Mesendoderm (in vitro differentiated cells): Measurements from ENCODE around the gene SH3RF1.

Source experiments
- DNase-seq: peaks from one replicate; pipeline ENCODE4 v3.0.0; 2013
- H2AK5ac ChIP-seq: 2 replicates; pipeline ENCODE4 v1.6.1; 2013; ENCODE audit warnings: low read length, inconsistent platforms
- H2BK120ac ChIP-seq: 2 replicates; pipeline ENCODE4 v1.6.1; 2013; ENCODE audit warnings: low read depth, mild to moderate bottlenecking, low read length, moderate library complexity, mixed read lengths
- H2BK15ac ChIP-seq: replicated peaks from 2 replicates; pipeline ENCODE4 v1.6.1; 2013; ENCODE audit warnings: low read depth, mild to moderate bottlenecking, moderate library complexity
- H2BK5ac ChIP-seq: 2 replicates; pipeline ENCODE4 v1.6.1; 2013; ENCODE audit warnings: low read length, inconsistent platforms
- H3K18ac ChIP-seq: 2 replicates; pipeline ENCODE4 v1.6.1; 2013; ENCODE audit warnings: mild to moderate bottlenecking, low read length, mixed read lengths
- H3K23ac ChIP-seq: one replicate; pipeline ENCODE4 v1.6.1; 2013; ENCODE audit warnings: low read length
- H3K27ac ChIP-seq: 2 replicates; pipeline ENCODE4 v1.5.1; 2013; ENCODE audit warnings: low read depth, mild to moderate bottlenecking, inconsistent platforms, low read length, moderate library complexity
- H3K27me3 ChIP-seq: 2 replicates; pipeline ENCODE4 v1.6.1; 2013; ENCODE audit warnings: low read length, control low read depth, mild to moderate bottlenecking, inconsistent platforms; ENCODE audit not compliant: insufficient read depth, poor library complexity
- H3K36me3 ChIP-seq: 2 replicates; pipeline ENCODE4 v1.6.1; 2013; ENCODE audit warnings: low read length, inconsistent platforms; ENCODE audit not compliant: control insufficient read depth, insufficient read depth
- H3K4ac ChIP-seq: one replicate; pipeline ENCODE4 v1.6.1; 2013; ENCODE audit warnings: low read depth, mild to moderate bottlenecking, low read length, moderate library complexity
- H3K4me1 ChIP-seq: 2 replicates; pipeline ENCODE4 v1.6.1; 2013; ENCODE audit warnings: low read depth, low read length, inconsistent platforms; ENCODE audit not compliant: control insufficient read depth
- H3K4me2 ChIP-seq: 2 replicates; pipeline ENCODE4 v1.6.1; 2013; ENCODE audit warnings: low read length
- H3K4me3 ChIP-seq: 2 replicates; pipeline ENCODE4 v1.5.1; 2013; ENCODE audit warnings: mild to moderate bottlenecking, low read length
- H3K56ac ChIP-seq: one replicate; pipeline ENCODE4 v1.6.1; 2013; ENCODE audit warnings: low read length
- H3K79me1 ChIP-seq: 2 replicates; pipeline ENCODE4 v1.6.1; 2013; ENCODE audit warnings: low read length, inconsistent platforms
- H3K79me2 ChIP-seq: 2 replicates; pipeline ENCODE4 v1.6.1; 2013; ENCODE audit warnings: mild to moderate bottlenecking, low read length; ENCODE audit not compliant: control insufficient read depth, insufficient read depth
- H3K9ac ChIP-seq: 2 replicates; pipeline ENCODE4 v1.6.1; 2013; ENCODE audit warnings: low read length, inconsistent platforms
- H4K5ac ChIP-seq: one replicate; pipeline ENCODE4 v1.6.1; 2013; ENCODE audit warnings: low read length
- H4K8ac ChIP-seq: one replicate; pipeline ENCODE4 v1.6.1; 2013; ENCODE audit warnings: low read depth, mild to moderate bottlenecking, control low read depth, low read length, moderate library complexity
- WGBS: extraction: QIAGEN DNeasy Blood & Tissue Kit; methylation state at CpG from one replicate; pipeline ENCODE4 v1.1.7; 2013; ENCODE audit warnings: low lambda C conversion rate, missing lambda C conversion rate; ENCODE audit not compliant: insufficient coverage; ENCODE audit errors: extremely low coverage; 5-methylcytosine and 5-hydroxymethylcytosine counted together

The SH3RF1 gene

DNA sequence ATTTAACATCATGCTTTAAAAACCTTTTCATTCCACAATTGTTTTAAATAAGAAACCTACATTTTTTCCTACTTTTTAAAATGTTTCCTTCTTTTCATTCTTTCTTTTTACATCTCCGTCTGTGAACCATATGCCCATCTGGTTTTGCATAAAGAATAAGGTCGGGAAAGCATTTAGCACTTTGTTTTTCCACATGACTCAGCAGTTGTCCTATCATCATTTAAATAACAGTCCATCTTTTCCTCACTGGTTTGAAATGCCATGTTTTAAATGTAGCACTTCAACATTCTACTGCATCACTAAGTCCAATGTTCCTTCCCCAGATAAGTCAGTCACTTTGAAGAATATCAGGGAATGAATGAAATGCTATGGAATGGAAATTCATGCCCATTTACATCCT, 128.4 kb downstream of the SH3RF1 start:
- no peak for DNase-seq
- H3K79me2 ChIP-seq, result no peaks in the 10 kb centered on the region
- no peak overlapping the region for H4K5ac ChIP-seq
- no peaks in the 10 kb centered on the region for H3K36me3 ChIP-seq
- H2BK15ac ChIP-seq, result no peak overlapping the region
- no peak overlapping the region for H3K9ac ChIP-seq
- no peak overlapping the region for H3K23ac ChIP-seq
- H3K27ac ChIP-seq, result no peak overlapping the region
- H2BK5ac ChIP-seq, result no peak overlapping the region
- no peak overlapping the region for H3K4me2 ChIP-seq
- no peaks in the 10 kb centered on the region for H3K4me1 ChIP-seq
- H2AK5ac ChIP-seq, result no peak overlapping the region
- no peaks in the 10 kb centered on the region for H3K79me1 ChIP-seq
- H3K4me3 ChIP-seq, result no peak overlapping the region
- H3K27me3 ChIP-seq, result no peaks in the 10 kb centered on the region
- H3K56ac ChIP-seq, result no peak overlapping the region
- no peak overlapping the region for H3K18ac ChIP-seq
- H3K4ac ChIP-seq, result no peak overlapping the region
- no peak overlapping the region for H4K8ac ChIP-seq
- no CpG with 5 or more reads among the region's 2 CpGs for WGBS
- H2BK120ac ChIP-seq, result no peak overlapping the region

DNA sequence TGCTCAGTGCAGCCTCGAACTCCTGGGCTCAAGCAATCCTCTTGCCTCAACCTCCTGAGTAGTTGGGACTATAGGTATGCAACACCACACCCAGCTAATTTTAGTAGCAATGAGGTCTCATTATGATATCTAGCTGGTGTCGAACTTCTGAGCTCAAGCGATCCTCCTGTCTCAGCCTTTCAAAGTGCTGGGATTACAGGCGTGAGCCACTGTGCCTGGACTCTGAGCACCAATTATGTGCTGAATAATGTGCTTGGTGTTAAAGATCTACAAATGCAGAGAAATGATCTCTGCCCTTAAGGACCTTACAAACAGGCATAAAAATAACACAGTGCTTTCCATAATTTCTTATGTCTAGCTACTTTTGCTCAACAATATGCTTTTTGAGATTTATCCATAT, 131.7 kb downstream of the SH3RF1 start:
- Histone ChIP-seq H3K4me1 (no peaks in the 10 kb centered on the region), H3K27me3 (no peaks in the 10 kb centered on the region), H3K27ac (no peak overlapping the region), H2BK5ac (no peak overlapping the region), H3K56ac (no peak overlapping the region), H3K36me3 (peaks cover 5% of the 10 kb centered on the region), H3K79me1 (no peaks in the 10 kb centered on the region), H3K79me2 (no peaks in the 10 kb centered on the region), H4K8ac (no peak overlapping the region), H2BK120ac (no peak overlapping the region), H2BK15ac (no peak overlapping the region), H3K4me2 (no peak overlapping the region), H3K23ac (no peak overlapping the region), H3K9ac (no peak overlapping the region), H2AK5ac (no peak overlapping the region), H3K4me3 (no peak overlapping the region), H3K4ac (no peak overlapping the region), H3K18ac (no peak overlapping the region), H4K5ac (no peak overlapping the region)
- no peak for DNase-seq
- no CpG with 5 or more reads among the region's 4 CpGs for WGBS

DNA sequence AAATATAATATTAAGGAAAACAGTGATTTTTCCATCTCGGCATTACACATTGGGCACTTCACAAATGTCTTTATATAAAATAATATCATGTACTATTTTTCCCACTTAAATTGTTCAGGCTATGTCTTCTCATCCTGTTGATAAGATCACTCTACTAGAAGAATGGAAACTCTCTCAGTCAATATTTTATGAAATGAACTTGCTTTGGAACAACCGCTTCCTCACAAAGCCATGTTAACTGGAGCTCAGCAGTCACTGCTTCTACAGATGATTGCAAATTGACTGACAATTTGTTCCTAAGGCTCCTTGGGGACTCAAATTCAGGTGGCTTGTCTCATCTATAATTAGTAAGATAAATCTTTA, 133.2 kb downstream of the SH3RF1 start:
- H3K27ac ChIP-seq, result no peak overlapping the region
- peaks cover 5% of the 10 kb centered on the region for H3K36me3 ChIP-seq
- H3K4ac ChIP-seq, result no peak overlapping the region
- H3K9ac ChIP-seq, result no peak overlapping the region
- no peak overlapping the region for H2BK15ac ChIP-seq
- no peak overlapping the region for H3K18ac ChIP-seq
- no peak overlapping the region for H3K4me2 ChIP-seq
- no peak overlapping the region for H4K5ac ChIP-seq
- no peak overlapping the region for H3K56ac ChIP-seq
- H3K4me1 ChIP-seq, result no peaks in the 10 kb centered on the region
- H3K4me3 ChIP-seq, result no peak overlapping the region
- H4K8ac ChIP-seq, result no peak overlapping the region
- WGBS, result no CpG with 5 or more reads among the region's 2 CpGs
- no peak overlapping the region for H2BK5ac ChIP-seq
- no peaks in the 10 kb centered on the region for H3K27me3 ChIP-seq
- no peaks in the 10 kb centered on the region for H3K79me1 ChIP-seq
- DNase-seq, result no peak
- H2AK5ac ChIP-seq, result no peak overlapping the region
- H3K79me2 ChIP-seq, result no peaks in the 10 kb centered on the region
- no peak overlapping the region for H3K23ac ChIP-seq
- H2BK120ac ChIP-seq, result no peak overlapping the region

DNA sequence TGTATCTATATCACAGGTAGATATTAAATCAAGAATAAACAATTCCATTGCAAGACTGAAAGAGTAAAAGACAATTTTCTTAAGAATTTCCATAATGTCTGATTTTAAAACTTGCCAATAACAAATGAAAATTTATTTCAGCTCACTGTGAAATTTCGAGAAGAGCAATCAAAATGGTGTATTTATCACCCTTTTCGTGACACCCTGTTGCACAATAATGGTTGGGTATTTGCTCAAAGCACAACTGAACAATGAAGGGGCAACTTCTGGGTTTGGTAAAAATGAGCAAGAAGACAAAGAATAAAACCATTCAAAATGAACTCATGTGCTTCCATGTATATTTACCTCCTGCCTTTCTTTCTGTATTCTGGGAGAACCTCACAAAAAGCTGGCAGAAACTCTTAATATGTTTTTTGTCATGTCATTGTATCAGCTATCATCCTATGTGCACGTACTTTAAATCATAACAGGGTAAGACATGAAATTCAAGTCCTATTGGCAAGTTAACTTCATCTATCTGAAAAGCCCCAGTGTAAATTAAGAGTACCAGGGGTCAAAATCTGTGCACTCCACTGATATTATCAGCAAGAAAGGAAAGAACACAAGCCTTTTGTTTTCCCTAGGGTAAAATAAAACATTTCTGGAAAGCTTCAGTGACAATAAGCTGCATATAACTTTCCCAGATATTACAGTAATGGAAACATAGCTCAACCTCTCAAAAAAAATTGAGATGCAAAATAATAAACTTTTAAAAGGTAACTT, 133.8 kb downstream of the SH3RF1 start:
- no peak overlapping the region for H3K9ac ChIP-seq
- H3K23ac ChIP-seq, result no peak overlapping the region
- H3K27ac ChIP-seq, result no peak overlapping the region
- H3K4ac ChIP-seq, result no peak overlapping the region
- no peak for DNase-seq
- no peak overlapping the region for H3K4me2 ChIP-seq
- H4K8ac ChIP-seq, result no peak overlapping the region
- no peak overlapping the region for H2BK5ac ChIP-seq
- H3K18ac ChIP-seq, result no peak overlapping the region
- no peaks in the 10 kb centered on the region for H3K4me1 ChIP-seq
- no peak overlapping the region for H2BK120ac ChIP-seq
- no peaks in the 10 kb centered on the region for H3K79me2 ChIP-seq
- H3K56ac ChIP-seq, result no peak overlapping the region
- H3K79me1 ChIP-seq, result no peaks in the 10 kb centered on the region
- no peak overlapping the region for H2AK5ac ChIP-seq
- H3K27me3 ChIP-seq, result no peaks in the 10 kb centered on the region
- WGBS, result no CpG with 5 or more reads among the region's 3 CpGs
- H3K36me3 ChIP-seq, result peaks cover 6% of the 10 kb centered on the region
- H3K4me3 ChIP-seq, result no peak overlapping the region
- no peak overlapping the region for H2BK15ac ChIP-seq
- no peak overlapping the region for H4K5ac ChIP-seq

DNA sequence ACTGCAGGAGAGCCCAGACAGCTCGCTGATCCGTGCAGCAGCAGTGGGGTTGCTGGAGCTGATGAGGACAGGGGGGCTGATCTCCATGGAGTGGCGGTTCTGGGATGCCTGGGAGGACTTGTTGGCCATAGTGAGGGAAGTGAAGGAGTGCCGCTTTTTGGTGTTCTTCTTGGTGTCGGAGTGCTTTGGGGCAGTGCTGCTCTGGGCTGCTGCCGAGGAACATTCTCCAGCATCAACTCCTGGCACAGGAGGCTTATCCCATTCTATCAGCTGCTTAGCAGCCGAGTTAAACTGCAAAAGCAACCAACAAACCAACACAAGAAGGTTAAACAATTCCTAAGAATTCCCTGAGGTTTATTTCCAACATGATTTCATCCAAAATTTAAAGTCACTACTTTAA, 134.4 kb downstream of the SH3RF1 start:
- Histone ChIP-seq H2BK5ac (no peak overlapping the region), H3K23ac (no peak overlapping the region), H3K18ac (no peak overlapping the region), H3K4me2 (no peak overlapping the region), H4K8ac (no peak overlapping the region), H2BK15ac (no peak overlapping the region), H3K9ac (no peak overlapping the region), H3K4me1 (no peaks in the 10 kb centered on the region), H3K27me3 (no peaks in the 10 kb centered on the region), H3K36me3 (peaks cover 6% of the 10 kb centered on the region), H3K79me2 (no peaks in the 10 kb centered on the region), H2BK120ac (no peak overlapping the region), H3K56ac (no peak overlapping the region), H3K4me3 (no peak overlapping the region), H3K4ac (no peak overlapping the region), H3K27ac (no peak overlapping the region), H3K79me1 (no peaks in the 10 kb centered on the region), H4K5ac (no peak overlapping the region), H2AK5ac (no peak overlapping the region)
- no peak for DNase-seq
- no CpG with 5 or more reads among the region's 7 CpGs for WGBS

DNA sequence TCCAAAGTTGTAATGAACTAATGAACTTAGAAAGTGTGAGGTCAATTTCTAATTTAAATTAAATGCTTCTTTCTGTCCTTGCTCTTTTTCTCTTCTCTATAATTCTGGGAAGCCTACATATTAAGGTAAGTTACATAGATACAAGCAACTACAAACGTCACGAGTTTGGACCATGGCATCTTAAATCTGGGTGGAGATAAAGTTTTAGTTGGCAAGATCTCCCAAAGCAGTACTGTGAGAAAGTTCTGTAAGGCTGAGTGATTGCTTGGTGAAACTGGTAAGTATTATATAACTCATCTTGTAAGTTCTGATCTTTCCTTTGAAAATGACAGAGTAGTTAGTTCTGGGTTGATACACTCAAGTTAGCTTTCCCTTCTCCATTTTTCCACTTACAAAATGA, 135.0 kb downstream of the SH3RF1 start:
- Histone ChIP-seq H3K27ac (no peak overlapping the region), H3K4me3 (no peak overlapping the region), H4K5ac (no peak overlapping the region), H3K23ac (no peak overlapping the region), H3K9ac (no peak overlapping the region), H2BK5ac (no peak overlapping the region), H3K4ac (no peak overlapping the region), H2BK15ac (no peak overlapping the region), H3K4me1 (no peaks in the 10 kb centered on the region), H2AK5ac (no peak overlapping the region), H3K4me2 (no peak overlapping the region), H3K27me3 (no peaks in the 10 kb centered on the region), H3K36me3 (peaks cover 6% of the 10 kb centered on the region), H3K79me2 (no peaks in the 10 kb centered on the region), H3K18ac (no peak overlapping the region), H2BK120ac (no peak overlapping the region), H3K56ac (no peak overlapping the region), H3K79me1 (no peaks in the 10 kb centered on the region), H4K8ac (no peak overlapping the region)
- no peak for DNase-seq
- no CpG with 5 or more reads among the region's 2 CpGs for WGBS
